Esophagus (tissue), 2 donors: ENCODE data around the gene HES2. TPM values are rescaled to one million over a fixed set of nuclear protein-coding genes. Genes with fewer than 3 reads are reported as not detected.
A peak's percentile ranks its signal among the peaks of the same experiment; 100 is the strongest.

Experiments
- H3K27ac ChIP-seq, 2 donors: one replicate each; pipeline ENCODE4 v1.5.1; 2013; ENCODE audit warnings: low read depth in 2 of 2, mild to moderate bottlenecking in 2 of 2, inconsistent platforms in 1 of 2, low read length in 1 of 2, moderate library complexity in 1 of 2
- H3K27me3 ChIP-seq, 2 donors: one replicate each; pipeline ENCODE4 v1.6.1; 2013; ENCODE audit warnings: low read length in 2 of 2, control low read depth in 1 of 2, mild to moderate bottlenecking in 1 of 2; ENCODE audit not compliant: insufficient read depth in 2 of 2, control insufficient read depth in 1 of 2
- H3K36me3 ChIP-seq, 2 donors: one replicate each; pipeline ENCODE4 v1.6.1; 2013; ENCODE audit warnings: low read length in 1 of 2; ENCODE audit not compliant: control insufficient read depth in 2 of 2, insufficient read depth in 2 of 2
- H3K4me1 ChIP-seq, 2 donors: one replicate each; pipeline ENCODE4 v1.6.1; 2013; ENCODE audit warnings: low read length in 1 of 2; ENCODE audit not compliant: control insufficient read depth in 2 of 2, insufficient read depth in 2 of 2
- H3K4me3 ChIP-seq, 2 donors: one replicate each; pipeline ENCODE4 v1.5.1; 2013; ENCODE audit warnings: low read length in 2 of 2, mild to moderate bottlenecking in 2 of 2, low read depth in 1 of 2, moderate library complexity in 1 of 2
- H3K9me3 ChIP-seq, 2 donors: one replicate each; pipeline ENCODE4 v1.6.1; 2013; ENCODE audit warnings: mild to moderate bottlenecking in 2 of 2, low read depth in 1 of 2, low read length in 1 of 2, moderate library complexity in 1 of 2; ENCODE audit not compliant: control insufficient read depth in 2 of 2, insufficient read depth in 1 of 2
- WGBS, 2 donors: extraction: QIAGEN DNeasy Blood & Tissue Kit; methylation state at CpG; one replicate each; pipeline ENCODE4 v1.1.7; 2013; 5-methylcytosine and 5-hydroxymethylcytosine counted together
- polyA plus RNA-seq, 2 donors: library from polyadenylated mRNA; stranded (reverse); fragments of 200-250 nt; gene quantifications; one replicate each; pipeline ENCODE4 v1.2.3, GENCODE V29; 2013
- donor health status: healthy with polysubstance abuse.
- donor health status: Bipolar disorder and iron deficiency.

HES2 gene
- polyA plus RNA-seq, 2 donors: 34.2 to 34.3 TPM

DNA sequence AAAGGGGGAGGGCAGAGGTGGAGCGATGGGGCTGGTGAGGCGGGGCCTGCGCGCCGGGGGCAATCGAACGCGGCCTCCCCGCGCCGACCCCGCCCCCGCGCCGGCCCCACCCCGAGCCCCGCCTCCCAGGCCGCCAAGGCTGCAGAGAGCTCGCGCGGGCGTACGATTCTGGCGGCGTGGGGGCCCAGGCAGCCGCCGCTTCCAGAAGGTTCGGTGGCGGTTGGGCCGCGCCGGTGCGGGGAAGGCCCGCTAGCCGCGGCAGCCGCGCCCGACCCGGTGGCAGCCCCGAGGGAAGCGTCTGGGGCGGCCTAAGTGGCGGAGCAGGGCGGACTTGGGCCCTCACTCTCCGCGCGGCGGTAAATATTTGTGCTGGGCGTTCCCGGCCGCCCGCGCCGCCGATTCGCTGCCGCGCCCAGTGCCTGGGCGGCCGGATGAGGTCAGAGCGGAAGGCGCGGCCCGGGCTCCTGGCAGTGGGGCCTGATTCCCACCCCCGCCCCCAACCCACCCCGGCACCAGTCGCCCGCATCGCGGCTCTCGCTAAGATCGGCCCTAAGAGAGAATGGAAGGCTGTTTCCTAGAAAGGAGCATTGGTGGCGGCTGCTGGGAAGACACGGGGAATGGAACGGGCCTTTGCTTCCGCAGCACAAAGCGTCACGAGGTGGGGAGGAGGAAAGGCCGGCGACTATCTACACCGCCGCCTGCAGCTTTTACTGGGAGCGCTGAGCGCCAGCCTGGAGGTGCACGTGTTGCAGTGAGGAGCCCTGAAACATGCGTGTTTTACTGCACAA, 26.1 kb downstream of the HES2 start, which contains the start of gene ACOT7:
ACOT7 (minus strand) TSS at position 368 of the 788 bp plus-strand sequence. CDS start 368 bp downstream, outside the sequence.
- Histone ChIP-seq H3K4me3 (peak within 1 kb of the TSS; percentile 58 to 76), H3K9me3 (no peaks in the 10 kb centered on the region), H3K4me1 (peaks cover 0 to 9% of the 10 kb centered on the region in 2 donors), H3K27ac (peak within 1 kb of the TSS; percentile 99), H3K27me3 (no peaks in the 10 kb centered on the region), H3K36me3 (no peaks in the 10 kb centered on the region)
- 1% methylated on average over 49 to 87 of the region's 87 CpGs for WGBS, 2 donors

- Histone ChIP-seq H3K4me3 (peak overlapping the region; percentile 58 to 76), H3K36me3 (no peaks in the 10 kb centered on the region), H3K4me1 (peaks cover 0 to 9% of the 10 kb centered on the region in 2 donors), H3K27me3 (no peaks in the 10 kb centered on the region), H3K9me3 (no peaks in the 10 kb centered on the region), H3K27ac (peak overlapping the region; percentile 81 to 99)
- WGBS, 2 donors: 1% methylated on average over 73 to 83 of the region's 83 CpGs
These were observed 26.8 kb downstream of the HES2 start for GRCh38 chr1:6392809-6393399.

DNA sequence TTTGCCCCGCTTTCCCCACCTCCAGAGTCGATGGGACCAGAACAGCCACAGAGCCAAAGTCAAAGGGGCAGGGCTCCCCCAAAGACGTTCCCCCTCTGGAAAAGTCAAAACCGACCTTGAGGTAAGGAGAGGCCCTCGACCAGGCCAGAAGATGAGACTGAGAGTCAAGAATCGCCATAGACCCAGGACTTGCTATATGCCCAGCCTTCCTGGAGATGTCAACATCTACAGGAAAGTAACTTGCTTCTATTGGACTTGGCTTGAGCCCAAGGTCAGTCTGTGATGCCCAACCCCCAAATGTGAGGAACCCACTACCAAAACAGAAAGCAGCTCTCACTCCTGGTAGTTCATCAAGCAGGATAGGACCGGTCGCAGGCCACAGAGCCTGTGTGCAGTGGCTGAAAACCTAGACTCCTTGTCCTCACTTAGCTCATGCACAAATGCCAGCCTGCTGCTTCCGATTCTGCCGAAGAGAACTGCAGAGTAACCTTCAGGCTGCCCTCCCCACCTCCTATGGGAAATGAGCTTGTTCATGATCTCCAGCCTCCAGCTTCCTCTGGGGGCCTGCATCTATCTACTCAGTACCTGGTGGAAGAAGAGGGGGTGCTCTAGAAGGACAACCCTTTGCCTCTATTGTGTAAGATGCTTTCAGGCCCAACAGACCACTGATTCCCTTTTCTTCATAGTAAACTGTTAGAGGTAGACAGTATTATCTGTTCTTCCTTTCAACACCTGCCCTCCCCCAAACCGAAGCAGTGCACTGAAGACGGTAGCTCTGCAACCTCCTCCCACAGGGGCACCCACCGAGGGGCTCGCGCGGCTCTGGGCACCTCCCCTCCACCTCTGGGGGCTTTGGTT, 27.5 kb downstream of the HES2 start:
- peaks cover 0 to 9% of the 10 kb centered on the region in 2 donors for H3K4me1 ChIP-seq
- 41 to 44% methylated on average over 16 of the region's 16 CpGs for WGBS, 2 donors
- H3K27ac ChIP-seq: no peak overlapping the region
- H3K36me3 ChIP-seq: no peaks in the 10 kb centered on the region
- no peaks in the 10 kb centered on the region for H3K27me3 ChIP-seq
- peak overlapping the region; percentile 58 to 76 for H3K4me3 ChIP-seq
- no peaks in the 10 kb centered on the region for H3K9me3 ChIP-seq

GRCh38 chr1:6389971-6390370, 29.7 kb downstream of the HES2 start:
- no peak overlapping the region for H3K4me3 ChIP-seq
- 86 to 87% methylated on average over 9 of the region's 9 CpGs for WGBS, 2 donors

GRCh38 chr1:6386371-6386949, 33.3 kb downstream of the HES2 start:
- Histone ChIP-seq H3K27ac (peak overlapping the region; percentile 76 to 96), H3K27me3 (no peaks in the 10 kb centered on the region), H3K4me3 (no peak overlapping the region), H3K4me1 (peaks cover 5 to 12% of the 10 kb centered on the region in 2 donors), H3K9me3 (no peaks in the 10 kb centered on the region), H3K36me3 (no peaks in the 10 kb centered on the region)
- whole genome bisulfite sequencing, 2 donors: 62 to 64% methylated on average over 10 of the region's 10 CpGs

More at GRCh38 chr1:6389971-6390370, 29.7 kb downstream of the HES2 start:
- Histone ChIP-seq H3K4me1 (peaks cover 4 to 20% of the 10 kb centered on the region in 2 donors), H3K9me3 (no peaks in the 10 kb centered on the region), H3K27ac (no peak overlapping the region), H3K27me3 (no peaks in the 10 kb centered on the region), H3K36me3 (no peaks in the 10 kb centered on the region)

GRCh38 chr1:6385488-6386191, 34.1 kb downstream of the HES2 start:
- Histone ChIP-seq H3K27ac (peak overlapping the region; percentile 76 to 96), H3K36me3 (no peaks in the 10 kb centered on the region), H3K4me3 (no peak overlapping the region), H3K27me3 (no peaks in the 10 kb centered on the region), H3K9me3 (no peaks in the 10 kb centered on the region), H3K4me1 (peaks cover 5 to 12% of the 10 kb centered on the region in 2 donors)
- WGBS, 2 donors: 39 to 55% methylated on average over 22 of the region's 22 CpGs

DNA sequence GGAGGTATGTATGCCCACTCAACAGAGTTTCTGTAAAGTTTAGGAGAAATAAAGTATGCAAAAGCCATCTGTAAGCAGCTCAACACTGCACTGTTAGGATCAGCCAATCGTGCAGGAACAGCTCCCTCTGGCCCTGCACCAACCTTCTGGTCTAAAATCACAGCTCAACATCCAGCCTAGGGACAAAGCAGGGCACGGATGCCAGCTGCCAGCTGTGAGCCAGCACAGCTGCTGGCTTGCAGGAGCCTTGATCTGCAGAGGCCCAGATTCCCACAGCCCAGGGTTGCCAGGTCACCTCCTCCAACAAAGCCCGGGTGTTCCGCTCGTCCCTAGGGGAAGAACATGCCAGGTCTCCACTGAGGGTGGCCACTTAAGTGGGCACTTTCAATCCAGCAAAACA, 34.8 kb downstream of the HES2 start:
- Histone ChIP-seq H3K4me1 (peaks cover 5 to 12% of the 10 kb centered on the region in 2 donors), H3K27me3 (no peaks in the 10 kb centered on the region), H3K27ac (peak overlapping the region; percentile 76 to 96), H3K9me3 (no peaks in the 10 kb centered on the region), H3K4me3 (no peak overlapping the region), H3K36me3 (no peaks in the 10 kb centered on the region)
- WGBS, 2 donors: 40 to 54% methylated on average over 5 of the region's 5 CpGs

DNA sequence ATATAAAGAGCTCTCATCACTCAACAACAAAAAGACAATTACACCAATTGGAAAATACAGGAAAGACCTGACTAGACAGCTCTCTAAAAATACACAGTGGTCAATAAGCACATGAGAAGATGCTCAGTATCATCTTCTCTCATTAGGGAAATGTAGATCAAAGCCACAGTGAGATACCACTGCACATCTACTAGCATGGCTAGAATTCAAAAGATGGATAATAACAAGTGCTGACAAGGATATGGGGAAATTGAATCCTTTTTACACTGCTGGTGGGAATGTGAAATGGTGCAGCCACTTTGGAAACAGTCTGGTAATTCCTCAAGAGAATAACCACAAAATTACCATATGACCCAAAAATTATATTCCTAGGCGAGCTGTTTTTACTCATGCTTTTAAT, 35.6 kb downstream of the HES2 start:
- Histone ChIP-seq H3K9me3 (no peaks in the 10 kb centered on the region), H3K27ac (no peak overlapping the region), H3K27me3 (no peaks in the 10 kb centered on the region), H3K36me3 (no peaks in the 10 kb centered on the region), H3K4me3 (no peak overlapping the region), H3K4me1 (peaks cover 5 to 12% of the 10 kb centered on the region in 2 donors)
- 89 to 100% methylated on average over 1 of the region's 1 CpG for WGBS, 2 donors
